A549 (cell line): ENCODE data around the gene SRL. TPM values are rescaled to one million over a fixed set of nuclear protein-coding genes. Genes with fewer than 3 reads are reported as not detected.
A peak's percentile ranks its signal among the peaks of the same experiment; 100 is the strongest.

Source experiments
- BCL3 ChIP-seq: fragments of >200 bp; sonication (Bioruptor Twin); formaldehyde crosslinking; IDR thresholded peaks from 3 replicates; pipeline ENCODE4 v1.6.1; 2016
- BHLHE40 ChIP-seq: IDR thresholded peaks from 2 replicates; pipeline ENCODE4 v1.6.1; 2012; ENCODE audit warnings: low read depth, low read length, inconsistent platforms
- CBX8 ChIP-seq: fragments of 200-600 bp; sonication (generic); IDR thresholded peaks from 2 replicates; pipeline ENCODE4 v1.6.1; 2016
- CHD2 ChIP-seq: fragments of 150-350 bp; IDR thresholded peaks from 2 replicates; pipeline ENCODE4 v1.6.1; 2014; ENCODE audit warnings: low read length; ENCODE audit not compliant: partially characterized antibody
- E2F6 ChIP-seq: IDR thresholded peaks from 2 replicates; pipeline ENCODE4 v1.6.1; 2012; ENCODE audit warnings: low read depth, borderline replicate concordance
- FOSB ChIP-seq: fragments of 250-450 bp; sonication (Bioruptor Pico); IDR thresholded peaks from 2 replicates; pipeline ENCODE4 v1.5.0; 2020; ENCODE audit warnings: mild to moderate bottlenecking, moderate library complexity
- GATA3 ChIP-seq: IDR thresholded peaks from 2 replicates; pipeline ENCODE4 v1.6.1; 2012; ENCODE audit warnings: borderline replicate concordance
- HOXA7 ChIP-seq: fragments of 250-450 bp; sonication (Bioruptor Pico); IDR thresholded peaks from 2 replicates; pipeline ENCODE4 v1.5.0; 2020; ENCODE audit warnings: mild to moderate bottlenecking, moderate library complexity
- HOXB5 ChIP-seq: fragments of 250-450 bp; sonication (Bioruptor Pico); IDR thresholded peaks from 2 replicates; pipeline ENCODE4 v1.5.0; 2020; ENCODE audit warnings: mild to moderate bottlenecking, moderate library complexity
- JUN ChIP-seq, 2 experiments: fragments of >200 bp; sonication (Bioruptor Twin); formaldehyde crosslinking; IDR thresholded peaks; 2 replicates in 1 of 2; 3 replicates in 1 of 2; pipeline ENCODE4 v1.6.1; 2016 to 2017
- KDM1A ChIP-seq: fragments of 200-600 bp; sonication (generic); IDR thresholded peaks from 2 replicates; pipeline ENCODE4 v1.6.1; 2016; ENCODE audit warnings: low read depth, mild to moderate bottlenecking
- MAFK ChIP-seq: fragments of 450-650 bp; IDR thresholded peaks from 2 replicates; pipeline ENCODE4 v1.6.1; 2014; ENCODE audit not compliant: partially characterized antibody
- MAX ChIP-seq: IDR thresholded peaks from 2 replicates; pipeline ENCODE4 v1.6.1; 2012
- MYC ChIP-seq: IDR thresholded peaks from 2 replicates; pipeline ENCODE4 v1.6.1; 2012; ENCODE audit warnings: mild to moderate bottlenecking, inconsistent platforms, low read length, improper control_type of control experiment, borderline replicate concordance
- NFE2L2 ChIP-seq: fragments of 150-350 bp; conservative IDR thresholded peaks from 2 replicates; pipeline ENCODE4 v1.6.1; 2014; ENCODE audit warnings: low read length
- NPAS2 ChIP-seq: fragments of 250-450 bp; sonication (Bioruptor Pico); IDR thresholded peaks from 2 replicates; pipeline ENCODE4 v1.8.0; 2022; ENCODE audit warnings: mild to moderate bottlenecking, moderate library complexity, borderline replicate concordance
- NR3C1 ChIP-seq: fragments of >200 bp; sonication (Bioruptor Twin); formaldehyde crosslinking; IDR thresholded peaks from 3 replicates; pipeline ENCODE4 v1.6.1; 2017
- PHF8 ChIP-seq: fragments of 200-600 bp; sonication (generic); IDR thresholded peaks from 2 replicates; pipeline ENCODE4 v1.6.1; 2016; ENCODE audit warnings: low read depth, mild to moderate bottlenecking, antibody characterized with exemption, moderate library complexity, borderline replicate concordance
- POLR2A ChIP-seq: IDR thresholded peaks from 2 replicates; pipeline ENCODE4 v1.6.1; 2012; ENCODE audit warnings: mild to moderate bottlenecking, low read length
- POLR2AphosphoS2 ChIP-seq: conservative IDR thresholded peaks from 2 replicates; pipeline ENCODE4 v1.6.1; 2012; ENCODE audit warnings: low read length, improper control_type of control experiment, inconsistent platforms
- RARB ChIP-seq: fragments of 250-450 bp; sonication (Bioruptor Pico); IDR thresholded peaks from 2 replicates; pipeline ENCODE4 v1.8.0; 2021; ENCODE audit warnings: mild to moderate bottlenecking, moderate library complexity
- RNF2 ChIP-seq: fragments of 200-600 bp; sonication (generic); IDR thresholded peaks from 2 replicates; pipeline ENCODE4 v1.6.1; 2016; ENCODE audit warnings: low read depth, mild to moderate bottlenecking, antibody characterized with exemption, moderate library complexity, borderline replicate concordance
- USF2 ChIP-seq: fragments of 450-650 bp; IDR thresholded peaks from 2 replicates; pipeline ENCODE4 v1.6.1; 2014; ENCODE audit warnings: antibody characterized with exemption
- ZFP36 ChIP-seq: fragments of 450-650 bp; IDR thresholded peaks from 2 replicates; pipeline ENCODE4 v1.6.1; 2014; ENCODE audit warnings: borderline replicate concordance; ENCODE audit not compliant: partially characterized antibody
- ZNF302 ChIP-seq: fragments of 250-450 bp; sonication (Bioruptor Pico); IDR thresholded peaks from 2 replicates; pipeline ENCODE4 v1.9.0; 2021; ENCODE audit warnings: inconsistent platforms, mild to moderate bottlenecking, moderate library complexity
- polyA plus RNA-seq, 4 experiments: library from polyadenylated mRNA; depleted of rRNA in 3 of 4; stranded (reverse); fragments of >200 nt; fragmentation: RNase III in 1 of 4; extraction: RNeasy Plus Mini Kit Qiagen cat#74134 plus additional on column Dnase treatment in 1 of 4; gene quantifications; 2 replicates in 3 of 4; 3 replicates in 1 of 4; pipeline ENCODE4 v1.2.3, GENCODE V29; 2011 to 2017
- TF ChIP-seq, protein P1 (sequence below): fragments of 200-600 bp; sonication (generic); IDR thresholded peaks from 2 replicates; pipeline ENCODE4 v1.6.1; 2016; ENCODE audit warnings: antibody characterized with exemption, mild to moderate bottlenecking, moderate library complexity
- TF ChIP-seq, protein P2 (sequence below): fragments of 250-450 bp; sonication (Bioruptor Pico); IDR thresholded peaks from 2 replicates; pipeline ENCODE4 v1.5.0; 2020; ENCODE audit warnings: low read depth, mild to moderate bottlenecking, moderate library complexity
- TF ChIP-seq, protein P3 (sequence below): fragments of >200 bp; sonication (Bioruptor Twin); formaldehyde crosslinking; IDR thresholded peaks from 3 replicates; pipeline ENCODE4 v1.5.1; 2016
- TF ChIP-seq, protein P4 (sequence below): fragments of 250-450 bp; sonication (Bioruptor Pico); IDR thresholded peaks from 2 replicates; pipeline ENCODE4 v1.5.0; 2021; ENCODE audit warnings: mild to moderate bottlenecking, moderate library complexity, borderline replicate concordance

The SRL gene
- polyA plus RNA-seq, 2 of the 4 experiments (the other 2 are of a cell fraction): 0.03 TPM; not detected in 1

DNA sequence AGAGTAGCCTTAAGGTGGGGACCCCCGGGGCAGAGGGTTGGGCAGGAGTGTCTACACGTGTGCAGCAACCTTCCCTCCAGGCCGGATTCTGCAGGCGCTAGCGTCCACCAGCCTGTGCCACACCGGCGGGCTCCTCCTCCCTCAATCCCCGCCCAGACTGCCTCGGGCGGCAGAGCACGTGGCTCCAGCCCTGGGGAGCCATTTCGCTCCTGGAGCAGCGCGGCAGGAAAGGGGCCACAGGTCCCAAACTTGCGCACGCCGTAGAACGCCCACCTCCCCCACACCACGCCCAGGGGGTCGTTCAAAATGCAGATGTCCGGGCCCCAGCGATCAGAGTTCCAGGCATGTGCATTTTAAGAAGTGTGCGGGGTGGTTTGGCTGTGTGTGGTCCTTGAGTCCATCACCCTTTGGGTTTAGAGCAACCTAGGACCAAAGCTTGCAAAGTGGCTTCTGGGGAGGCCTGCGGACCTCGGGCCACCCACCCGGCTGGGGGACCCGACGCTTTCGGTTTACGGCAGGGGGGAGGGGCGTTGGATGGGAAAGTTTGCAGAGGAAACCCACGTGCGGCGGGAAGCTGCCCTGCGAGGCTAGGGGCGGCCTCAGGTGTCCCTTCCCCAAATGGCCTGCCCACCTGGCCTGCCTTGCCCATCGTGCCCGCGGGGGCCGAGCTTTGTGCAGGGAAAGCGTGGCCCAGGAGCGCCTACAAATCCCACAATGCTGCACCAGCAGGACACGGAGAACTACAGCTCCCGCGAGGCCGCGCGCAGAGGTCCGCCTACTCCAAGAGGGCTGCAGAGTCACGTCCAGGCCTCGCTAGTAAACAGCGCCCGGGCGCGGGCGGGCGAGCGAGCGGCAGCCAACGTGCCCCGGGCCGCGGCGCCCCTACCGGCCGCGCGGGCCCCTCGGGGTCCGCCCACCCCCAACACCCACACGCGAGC, 29.6 kb upstream of the SRL start (continued):
- TF ChIP-seq, protein P1, sequence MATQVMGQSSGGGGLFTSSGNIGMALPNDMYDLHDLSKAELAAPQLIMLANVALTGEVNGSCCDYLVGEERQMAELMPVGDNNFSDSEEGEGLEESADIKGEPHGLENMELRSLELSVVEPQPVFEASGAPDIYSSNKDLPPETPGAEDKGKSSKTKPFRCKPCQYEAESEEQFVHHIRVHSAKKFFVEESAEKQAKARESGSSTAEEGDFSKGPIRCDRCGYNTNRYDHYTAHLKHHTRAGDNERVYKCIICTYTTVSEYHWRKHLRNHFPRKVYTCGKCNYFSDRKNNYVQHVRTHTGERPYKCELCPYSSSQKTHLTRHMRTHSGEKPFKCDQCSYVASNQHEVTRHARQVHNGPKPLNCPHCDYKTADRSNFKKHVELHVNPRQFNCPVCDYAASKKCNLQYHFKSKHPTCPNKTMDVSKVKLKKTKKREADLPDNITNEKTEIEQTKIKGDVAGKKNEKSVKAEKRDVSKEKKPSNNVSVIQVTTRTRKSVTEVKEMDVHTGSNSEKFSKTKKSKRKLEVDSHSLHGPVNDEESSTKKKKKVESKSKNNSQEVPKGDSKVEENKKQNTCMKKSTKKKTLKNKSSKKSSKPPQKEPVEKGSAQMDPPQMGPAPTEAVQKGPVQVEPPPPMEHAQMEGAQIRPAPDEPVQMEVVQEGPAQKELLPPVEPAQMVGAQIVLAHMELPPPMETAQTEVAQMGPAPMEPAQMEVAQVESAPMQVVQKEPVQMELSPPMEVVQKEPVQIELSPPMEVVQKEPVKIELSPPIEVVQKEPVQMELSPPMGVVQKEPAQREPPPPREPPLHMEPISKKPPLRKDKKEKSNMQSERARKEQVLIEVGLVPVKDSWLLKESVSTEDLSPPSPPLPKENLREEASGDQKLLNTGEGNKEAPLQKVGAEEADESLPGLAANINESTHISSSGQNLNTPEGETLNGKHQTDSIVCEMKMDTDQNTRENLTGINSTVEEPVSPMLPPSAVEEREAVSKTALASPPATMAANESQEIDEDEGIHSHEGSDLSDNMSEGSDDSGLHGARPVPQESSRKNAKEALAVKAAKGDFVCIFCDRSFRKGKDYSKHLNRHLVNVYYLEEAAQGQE: no peak
- TF ChIP-seq NPAS2 (peak; percentile 53; the same call in 1 of the 2 replicates), RNF2 (no peak), ZFP36 (no peak), POLR2AphosphoS2 (no peak), BCL3 (peak; percentile 69; the same call in 2 of the 3 replicates), CHD2 (peak; percentile 31), HOXB5 (CRISPR knock-in tag) (peak; percentile 72), HOXA7 (CRISPR knock-in tag) (0 out of 2 replicates have a peak, but pooled peaks have one; percentile 33), JUN (IDR thresholded peaks at IDR 0.05) (peak in 1 of 2 experiments; percentile 77; a peak in 3 of 5 replicates), KDM1A (no peak), GATA3 (peak; percentile 23; the same call in 1 of the 2 replicates), BHLHE40 (no peak), E2F6 (peak; percentile 90), PHF8 (no peak; the same call in 1 of the 2 replicates), CBX8 (no peak), USF2 (peak; percentile 69), FOSB (CRISPR knock-in tag) (0 out of 2 replicates have a peak, but pooled peaks have one; percentile 46), RARB (CRISPR knock-in tag) (no peak), POLR2A (peak; percentile 61), MAFK (peak; percentile 48), ZNF302 (CRISPR knock-in tag) (no peak), NFE2L2 (peak; percentile 11; the same call in 1 of the 2 replicates), NR3C1 (no peak), MYC (peak; percentile 99), MAX (peak; percentile 99)
- TF ChIP-seq, protein P2, sequence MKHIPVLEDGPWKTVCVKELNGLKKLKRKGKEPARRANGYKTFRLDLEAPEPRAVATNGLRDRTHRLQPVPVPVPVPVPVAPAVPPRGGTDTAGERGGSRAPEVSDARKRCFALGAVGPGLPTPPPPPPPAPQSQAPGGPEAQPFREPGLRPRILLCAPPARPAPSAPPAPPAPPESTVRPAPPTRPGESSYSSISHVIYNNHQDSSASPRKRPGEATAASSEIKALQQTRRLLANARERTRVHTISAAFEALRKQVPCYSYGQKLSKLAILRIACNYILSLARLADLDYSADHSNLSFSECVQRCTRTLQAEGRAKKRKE (CRISPR knock-in tag): peak; percentile 60; the same call in 1 of the 2 replicates
- TF ChIP-seq, protein P3, sequence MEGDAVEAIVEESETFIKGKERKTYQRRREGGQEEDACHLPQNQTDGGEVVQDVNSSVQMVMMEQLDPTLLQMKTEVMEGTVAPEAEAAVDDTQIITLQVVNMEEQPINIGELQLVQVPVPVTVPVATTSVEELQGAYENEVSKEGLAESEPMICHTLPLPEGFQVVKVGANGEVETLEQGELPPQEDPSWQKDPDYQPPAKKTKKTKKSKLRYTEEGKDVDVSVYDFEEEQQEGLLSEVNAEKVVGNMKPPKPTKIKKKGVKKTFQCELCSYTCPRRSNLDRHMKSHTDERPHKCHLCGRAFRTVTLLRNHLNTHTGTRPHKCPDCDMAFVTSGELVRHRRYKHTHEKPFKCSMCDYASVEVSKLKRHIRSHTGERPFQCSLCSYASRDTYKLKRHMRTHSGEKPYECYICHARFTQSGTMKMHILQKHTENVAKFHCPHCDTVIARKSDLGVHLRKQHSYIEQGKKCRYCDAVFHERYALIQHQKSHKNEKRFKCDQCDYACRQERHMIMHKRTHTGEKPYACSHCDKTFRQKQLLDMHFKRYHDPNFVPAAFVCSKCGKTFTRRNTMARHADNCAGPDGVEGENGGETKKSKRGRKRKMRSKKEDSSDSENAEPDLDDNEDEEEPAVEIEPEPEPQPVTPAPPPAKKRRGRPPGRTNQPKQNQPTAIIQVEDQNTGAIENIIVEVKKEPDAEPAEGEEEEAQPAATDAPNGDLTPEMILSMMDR: peak; percentile 16; the same call in 1 of the 3 replicates
- TF ChIP-seq, protein P4, sequence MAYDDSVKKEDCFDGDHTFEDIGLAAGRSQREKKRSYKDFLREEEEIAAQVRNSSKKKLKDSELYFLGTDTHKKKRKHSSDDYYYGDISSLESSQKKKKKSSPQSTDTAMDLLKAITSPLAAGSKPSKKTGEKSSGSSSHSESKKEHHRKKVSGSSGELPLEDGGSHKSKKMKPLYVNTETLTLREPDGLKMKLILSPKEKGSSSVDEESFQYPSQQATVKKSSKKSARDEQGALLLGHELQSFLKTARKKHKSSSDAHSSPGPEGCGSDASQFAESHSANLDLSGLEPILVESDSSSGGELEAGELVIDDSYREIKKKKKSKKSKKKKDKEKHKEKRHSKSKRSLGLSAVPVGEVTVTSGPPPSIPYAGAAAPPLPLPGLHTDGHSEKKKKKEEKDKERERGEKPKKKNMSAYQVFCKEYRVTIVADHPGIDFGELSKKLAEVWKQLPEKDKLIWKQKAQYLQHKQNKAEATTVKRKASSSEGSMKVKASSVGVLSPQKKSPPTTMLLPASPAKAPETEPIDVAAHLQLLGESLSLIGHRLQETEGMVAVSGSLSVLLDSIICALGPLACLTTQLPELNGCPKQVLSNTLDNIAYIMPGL: no peak
